Cerebellar nuclear complex (tissue), 1 donor: Measurements from ENCODE around the gene PRPF38A.

Source experiments
- DNase-seq, 2 experiments: peaks; one replicate each; lab custom pipeline; 2025; lab: John Stamatoyannopoulos, UW

The PRPF38A gene

DNA sequence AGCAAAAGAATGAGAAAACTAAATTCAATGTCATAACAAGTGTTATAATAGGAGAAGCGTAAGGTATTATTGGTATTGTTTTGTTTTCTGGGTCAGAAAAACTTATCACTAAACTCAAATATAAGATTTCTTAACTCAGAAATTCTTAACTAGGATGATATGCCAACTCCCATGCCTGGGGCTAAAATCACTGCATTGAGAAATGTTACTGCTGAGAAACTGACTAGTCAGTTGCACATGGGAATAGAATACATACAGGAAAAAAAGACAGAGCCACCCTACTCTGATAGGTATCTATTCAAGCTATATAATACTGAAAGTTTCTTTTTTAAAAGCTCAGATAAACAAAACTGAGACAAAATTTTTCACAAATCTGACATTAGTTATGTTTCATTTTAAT lies 56.3 kb downstream of the PRPF38A start:
- DNase-seq, result no peak

DNA sequence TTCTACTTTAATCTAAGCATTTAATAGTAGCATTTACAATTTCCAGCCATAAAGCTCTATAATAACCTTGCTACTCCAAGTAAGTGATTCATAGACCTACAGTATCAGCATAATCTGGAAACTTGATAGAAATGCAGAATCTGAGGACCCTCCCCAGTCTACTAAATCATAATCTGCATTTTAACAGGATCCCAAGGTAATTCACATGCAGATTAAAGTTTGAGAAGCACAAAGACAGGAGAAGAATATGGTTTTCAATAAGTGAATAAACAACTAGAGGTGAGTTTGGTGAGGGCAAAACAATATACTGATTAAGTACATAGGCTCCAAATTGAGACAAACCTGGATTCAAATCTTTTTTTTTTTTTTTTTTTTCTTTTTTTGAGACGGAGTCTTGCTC lies 57.4 kb downstream of the PRPF38A start:
- DNase-seq, result no peak

DNA sequence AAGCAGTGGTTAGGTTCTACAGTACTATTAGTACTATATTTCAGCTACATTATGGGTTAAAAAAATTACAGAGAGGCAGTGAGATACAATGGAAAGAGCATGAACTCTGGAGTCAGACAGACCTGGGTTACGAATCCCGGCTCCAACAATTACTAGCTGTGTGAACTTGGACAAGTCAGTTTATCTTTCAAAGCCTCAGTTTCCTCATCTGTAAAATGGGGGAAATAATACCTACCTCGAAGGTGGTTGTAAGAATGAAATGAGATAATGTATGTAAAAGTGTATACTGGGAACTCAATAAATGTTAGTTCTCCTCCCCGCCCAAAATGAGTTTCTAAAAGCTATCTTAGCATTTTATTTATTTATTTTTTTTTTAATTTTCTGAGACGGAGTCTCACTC lies 59.5 kb downstream of the PRPF38A start:
- DNase-seq, result no peak

DNA sequence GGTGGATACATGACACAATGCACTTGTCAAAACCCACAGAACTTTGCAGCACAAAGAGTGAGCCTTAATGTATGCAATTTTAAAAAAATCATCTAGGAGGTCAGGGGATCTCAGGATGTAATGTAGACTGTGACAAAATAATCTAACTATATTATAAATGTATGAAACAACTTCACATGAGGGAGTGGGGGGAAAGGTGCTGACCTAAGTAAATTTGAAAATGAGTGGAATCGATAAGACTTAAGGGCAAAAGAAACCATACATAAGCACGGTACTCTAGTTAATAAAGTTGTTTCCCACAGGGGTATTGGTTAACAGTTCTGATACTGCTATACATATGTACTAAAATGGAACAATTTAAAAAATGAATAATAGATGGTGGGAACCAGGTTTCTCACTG lies 64.7 kb downstream of the PRPF38A start:
- no peak for DNase-seq
